H9 (cell line): ENCODE data around the gene DHRSX. TPM values are rescaled to one million over a fixed set of nuclear protein-coding genes. Genes with fewer than 3 reads are reported as not detected.
"Not testable (repeated sequence)": the region's sequence is repeated elsewhere in the genome, so short reads cannot be mapped to it uniquely, and the experiment has no call there.

Experiments used
- DNase-seq: peaks from one replicate; pipeline ENCODE4 v3.0.0-alpha.2; 2017
- H2AFZ ChIP-seq: one replicate; pipeline ENCODE4 v1.6.1; 2013; ENCODE audit warnings: mild to moderate bottlenecking, low read length, control low read depth, moderate library complexity
- H2AK5ac ChIP-seq: 2 replicates; pipeline ENCODE4 v1.6.1; 2013; ENCODE audit warnings: low read length, control low read depth, mixed read lengths; ENCODE audit not compliant: insufficient read length
- H2BK120ac ChIP-seq: one replicate; pipeline ENCODE4 v1.6.1; 2013; ENCODE audit warnings: low read depth, mild to moderate bottlenecking, low read length, control low read depth, inconsistent platforms; ENCODE audit not compliant: poor library complexity, severe bottlenecking
- H2BK12ac ChIP-seq: 2 replicates; pipeline ENCODE4 v1.6.1; 2013; ENCODE audit warnings: low read length, control low read depth, mixed read lengths, low read depth; ENCODE audit not compliant: insufficient read length
- H2BK15ac ChIP-seq: 2 replicates; pipeline ENCODE4 v1.6.1; 2013; ENCODE audit warnings: low read depth, low read length, control low read depth
- H2BK20ac ChIP-seq: one replicate; pipeline ENCODE4 v1.6.1; 2013; ENCODE audit warnings: low read depth, mild to moderate bottlenecking, low read length, control low read depth, inconsistent platforms; ENCODE audit not compliant: poor library complexity, severe bottlenecking
- H2BK5ac ChIP-seq: 2 replicates; pipeline ENCODE4 v1.6.1; 2013; ENCODE audit warnings: low read length, control low read depth, mixed read lengths; ENCODE audit not compliant: insufficient read length
- H3K14ac ChIP-seq: 2 replicates; pipeline ENCODE4 v1.6.1; 2013; ENCODE audit warnings: low read length, control low read depth; ENCODE audit not compliant: insufficient read depth
- H3K18ac ChIP-seq: 2 replicates; pipeline ENCODE4 v1.6.1; 2013; ENCODE audit warnings: low read depth, mild to moderate bottlenecking, mixed read lengths, low read length, control low read depth; ENCODE audit not compliant: insufficient read length
- H3K23ac ChIP-seq: 2 replicates; pipeline ENCODE4 v1.6.1; 2013; ENCODE audit warnings: low read length, control low read depth, mixed read lengths, low read depth; ENCODE audit not compliant: insufficient read length
- H3K23me2 ChIP-seq: 2 replicates; pipeline ENCODE4 v1.6.1; 2013; ENCODE audit warnings: low read depth, mild to moderate bottlenecking, mixed read lengths, low read length, control low read depth; ENCODE audit not compliant: insufficient read length, poor library complexity, severe bottlenecking
- H3K27ac ChIP-seq: 2 replicates; pipeline ENCODE4 v1.5.1; 2013; ENCODE audit warnings: low read length, control low read depth, mixed read lengths, low read depth; ENCODE audit not compliant: insufficient read length
- H3K27me3 ChIP-seq: 2 replicates; pipeline ENCODE4 v1.6.1; 2013; ENCODE audit warnings: low read length, control low read depth, inconsistent platforms; ENCODE audit not compliant: insufficient read depth
- H3K4ac ChIP-seq: 2 replicates; pipeline ENCODE4 v1.6.1; 2013; ENCODE audit warnings: low read depth, mild to moderate bottlenecking, control low read depth, inconsistent platforms, low read length, moderate library complexity
- H3K4me1 ChIP-seq: 2 replicates; pipeline ENCODE4 v1.6.1; 2013; ENCODE audit warnings: low read length, control low read depth, inconsistent platforms; ENCODE audit not compliant: insufficient read depth
- H3K4me2 ChIP-seq: 2 replicates; pipeline ENCODE4 v1.6.1; 2013; ENCODE audit warnings: low read length, control low read depth, mixed read lengths; ENCODE audit not compliant: insufficient read length, insufficient read depth
- H3K56ac ChIP-seq: 2 replicates; pipeline ENCODE4 v1.6.1; 2013; ENCODE audit warnings: low read depth, mild to moderate bottlenecking, mixed read lengths, low read length, control low read depth; ENCODE audit not compliant: insufficient read length
- H3K79me1 ChIP-seq: 2 replicates; pipeline ENCODE4 v1.6.1; 2013; ENCODE audit warnings: low read depth, mild to moderate bottlenecking, moderate library complexity, low read length, control low read depth, inconsistent platforms; ENCODE audit not compliant: insufficient read depth, poor library complexity, severe bottlenecking
- H3K79me2 ChIP-seq: 2 replicates; pipeline ENCODE4 v1.6.1; 2013; ENCODE audit warnings: low read length, control low read depth, inconsistent platforms; ENCODE audit not compliant: insufficient read depth
- H3K9ac ChIP-seq: 2 replicates; pipeline ENCODE4 v1.6.1; 2013; ENCODE audit warnings: low read length, control low read depth, mixed read lengths; ENCODE audit not compliant: insufficient read length; ENCODE audit errors: extremely low read depth
- H3K9me3 ChIP-seq: one replicate; pipeline ENCODE4 v1.6.1; 2013; ENCODE audit warnings: low read depth, low read length, inconsistent platforms; ENCODE audit not compliant: control insufficient read depth
- H3T11ph ChIP-seq: one replicate; pipeline ENCODE4 v1.6.1; 2013; ENCODE audit warnings: mild to moderate bottlenecking, low read length, control low read depth, inconsistent platforms
- H4K20me1 ChIP-seq: one replicate; pipeline ENCODE4 v1.6.1; 2013; ENCODE audit not compliant: control insufficient read depth, insufficient read length, insufficient read depth
- H4K5ac ChIP-seq: 2 replicates; pipeline ENCODE4 v1.6.1; 2013; ENCODE audit warnings: low read depth, mild to moderate bottlenecking, mixed read lengths, low read length, control low read depth; ENCODE audit not compliant: insufficient read length
- H4K8ac ChIP-seq: replicated peaks from 2 replicates; pipeline ENCODE4 v1.6.1; 2013; ENCODE audit warnings: low read length, control low read depth, mixed read lengths, low read depth; ENCODE audit not compliant: insufficient read length
- H4K91ac ChIP-seq: 2 replicates; pipeline ENCODE4 v1.6.1; 2013; ENCODE audit warnings: low read depth, mild to moderate bottlenecking, moderate library complexity, mixed read lengths, low read length, control low read depth; ENCODE audit not compliant: insufficient read length
- H3K27ac Mint-ChIP-seq, 3 experiments: 2 replicates in 2 of 3; 3 replicates in 1 of 3; pipeline ENCODE4 v1.8.0; 2020 to 2021; ENCODE audit warnings: mixed read lengths in 3 of 3, mild to moderate bottlenecking in 1 of 3, moderate library complexity in 1 of 3
- H3K27me3 Mint-ChIP-seq: 2 replicates; pipeline ENCODE4 v1.8.0; 2021; ENCODE audit warnings: low read depth, mild to moderate bottlenecking, moderate library complexity, mixed read lengths
- H3K36me3 Mint-ChIP-seq, 3 experiments: 2 replicates in 2 of 3; 3 replicates in 1 of 3; pipeline ENCODE4 v1.8.0; 2020 to 2021; ENCODE audit warnings: low read depth in 3 of 3, mixed read lengths in 3 of 3; ENCODE audit not compliant: insufficient read depth in 1 of 3
- H3K4me1 Mint-ChIP-seq, 2 experiments: 2 replicates each; pipeline ENCODE4 v1.8.0; 2020; ENCODE audit warnings: mixed read lengths in 2 of 2
- H3K4me3 Mint-ChIP-seq, 2 experiments: 2 replicates in 1 of 2; 3 replicates in 1 of 2; pipeline ENCODE4 v1.8.0; 2020 to 2021; ENCODE audit warnings: mild to moderate bottlenecking in 2 of 2, mixed read lengths in 2 of 2, moderate library complexity in 1 of 2
- H3K9me3 Mint-ChIP-seq, 2 experiments: 2 replicates in 1 of 2; 3 replicates in 1 of 2; pipeline ENCODE4 v1.8.0; 2020; ENCODE audit warnings: mild to moderate bottlenecking in 2 of 2, mixed read lengths in 2 of 2, moderate library complexity in 1 of 2
- CTCF ChIP-seq: fragments of 200-600 bp; sonication (generic); conservative IDR thresholded peaks from 3 replicates; pipeline ENCODE4 v1.8.0; 2021; ENCODE audit warnings: antibody characterized with exemption, mild to moderate bottlenecking
- whole genome bisulfite sequencing: extraction: QIAGEN DNeasy Blood & Tissue Kit; methylation state at CpG from one replicate; pipeline ENCODE4 v1.1.7; 2013; ENCODE audit warnings: missing lambda C conversion rate, low lambda C conversion rate, mixed read lengths; ENCODE audit not compliant: insufficient read length; ENCODE audit errors: extremely low coverage; 5-methylcytosine and 5-hydroxymethylcytosine counted together
- total RNA-seq: library from RNA; stranded (reverse); gene quantifications from 2 replicates; pipeline ENCODE4 v1.2.1, GENCODE V29; 2021

DHRSX gene
- total RNA-seq, 1 experiment from 2014 or later = 44.0 TPM

DNA sequence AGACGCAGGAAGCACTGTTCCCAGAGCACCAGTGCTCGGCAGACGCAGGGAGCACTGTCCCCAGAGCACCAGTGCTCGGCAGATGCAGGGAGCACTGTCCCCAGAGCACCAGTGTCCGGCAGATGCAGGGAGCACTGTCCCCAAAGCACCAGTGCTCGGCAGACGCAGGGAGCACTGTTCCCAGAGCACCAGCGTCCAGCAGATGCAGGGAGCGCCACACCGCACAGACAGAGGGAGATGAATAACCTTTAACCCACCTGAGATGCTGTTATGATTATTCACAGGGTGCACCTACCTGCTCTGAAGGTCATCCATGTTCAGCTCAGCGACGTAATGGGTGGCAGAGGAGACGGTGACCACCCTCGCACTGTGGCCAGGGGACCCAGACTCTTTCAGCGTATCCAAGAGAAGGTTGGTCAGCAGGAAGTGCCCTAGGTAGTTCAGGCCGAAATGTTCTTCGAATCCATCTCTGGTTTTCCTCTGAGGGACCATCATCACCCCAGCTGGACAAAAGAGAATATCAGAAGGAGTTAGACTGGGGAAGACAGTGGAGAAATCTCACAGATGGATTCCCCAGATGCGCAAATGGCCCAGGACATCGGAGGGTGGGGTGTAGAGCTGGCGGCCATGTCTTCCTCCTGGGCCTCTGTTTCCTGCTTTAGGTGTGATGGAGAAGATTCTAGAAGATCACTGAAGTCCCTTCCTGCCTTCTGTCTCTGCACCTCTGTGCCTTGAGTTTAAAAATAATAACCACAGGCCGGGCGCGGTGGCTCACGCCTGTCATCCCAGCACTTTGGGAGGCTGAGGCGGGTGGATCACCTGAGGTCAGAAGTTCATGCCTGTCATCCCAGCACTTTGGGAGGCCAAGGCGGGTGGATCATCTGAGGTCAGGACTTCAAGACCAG lies 234.1 kb downstream of the DHRSX start:
- H3K27ac ChIP-seq = no peak overlapping the region
- H3K23me2 ChIP-seq = no peaks in the 10 kb centered on the region
- no peak overlapping the region for H3T11ph ChIP-seq
- no peak overlapping the region for H3K18ac ChIP-seq
- no peak for DNase-seq
- no peaks in the 10 kb centered on the region for H3K27me3 ChIP-seq
- H4K8ac ChIP-seq = no peak overlapping the region
- no peak overlapping the region for H2BK120ac ChIP-seq
- no peak overlapping the region for H3K23ac ChIP-seq
- no peaks in the 10 kb centered on the region for H3K79me1 ChIP-seq
- Mint-ChIP-seq H3K4me3 (no peak overlapping the region), H3K36me3 (peaks cover 25 to 43% (median 29%) of the 10 kb centered on the region in 3 experiments), H3K9me3 (no peaks in the 10 kb centered on the region), H3K27ac (peak overlapping the region in 2 of 3 experiments; percentile 44 to 72; a peak in 3 of 7 replicates), H3K4me1 (peaks cover 12 to 17% of the 10 kb centered on the region in 2 experiments), H3K27me3 (no peaks in the 10 kb centered on the region)
- TF ChIP-seq CTCF = no peak
- no peak overlapping the region for H3K4ac ChIP-seq
- H2AK5ac ChIP-seq = no peak overlapping the region
- no peak overlapping the region for H3K56ac ChIP-seq
- no peaks in the 10 kb centered on the region for H3K79me2 ChIP-seq
- no peak overlapping the region for H4K5ac ChIP-seq
- H2AFZ ChIP-seq = no peak overlapping the region
- no peak overlapping the region for H2BK20ac ChIP-seq
- H2BK5ac ChIP-seq = no peak overlapping the region
- no peak overlapping the region for H3K14ac ChIP-seq
- no peaks in the 10 kb centered on the region for H3K9me3 ChIP-seq
- H3K4me2 ChIP-seq = no peak overlapping the region
- WGBS = no CpG with 5 or more reads among the region's 26 CpGs
- H3K4me1 ChIP-seq = peaks cover 3% of the 10 kb centered on the region; the same call in 1 of the 2 replicates
- no peak overlapping the region for H4K91ac ChIP-seq
- H3K9ac ChIP-seq = no peak overlapping the region
- H2BK15ac ChIP-seq = no peak overlapping the region
- no peak overlapping the region for H2BK12ac ChIP-seq
- H4K20me1 ChIP-seq = no peaks in the 10 kb centered on the region

DNA sequence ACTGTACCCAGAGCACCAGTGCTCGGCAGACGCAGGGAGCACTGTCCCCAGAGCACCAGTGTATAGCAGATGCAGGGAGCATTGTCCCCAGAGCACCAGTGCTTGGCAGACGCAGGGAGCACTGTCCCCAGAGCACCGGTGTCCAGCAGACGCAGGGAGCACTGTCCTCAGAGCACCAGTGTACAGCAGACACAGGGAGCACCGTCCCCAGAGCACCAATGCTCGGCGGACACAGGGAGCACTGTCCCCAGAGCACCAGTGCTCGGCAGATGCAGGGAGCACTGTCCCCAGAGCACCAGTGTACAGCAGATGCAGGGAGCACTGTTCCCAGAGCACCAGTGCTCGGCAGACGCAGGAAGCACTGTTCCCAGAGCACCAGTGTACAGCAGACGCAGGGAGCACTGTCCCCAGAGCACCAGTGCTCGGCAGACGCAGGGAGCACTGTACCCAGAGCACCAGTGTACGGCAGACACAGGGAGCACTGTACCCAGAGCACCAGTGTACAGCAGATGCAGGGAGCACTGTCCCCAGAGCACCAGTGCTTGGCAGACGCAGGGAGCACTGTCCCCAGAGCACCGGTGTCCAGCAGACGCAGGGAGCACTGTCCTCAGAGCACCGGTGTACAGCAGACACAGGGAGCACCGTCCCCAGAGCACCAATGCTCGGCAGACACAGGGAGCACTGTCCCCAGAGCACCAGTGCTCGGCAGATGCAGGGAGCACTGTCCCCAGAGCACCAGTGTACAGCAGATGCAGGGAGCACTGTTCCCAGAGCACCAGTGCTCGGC lies 234.9 kb downstream of the DHRSX start:
- not testable (repeated sequence) for H3K27ac ChIP-seq, H2BK12ac ChIP-seq, H3K18ac ChIP-seq, H3K4me3 Mint-ChIP-seq, H3K23ac ChIP-seq, H3K4me2 ChIP-seq, H3K27me3 Mint-ChIP-seq, H3K4me1 Mint-ChIP-seq, H3K27me3 ChIP-seq, H3K4ac ChIP-seq, H4K5ac ChIP-seq, H2AK5ac ChIP-seq, H2BK20ac ChIP-seq, H4K8ac ChIP-seq, H3K4me1 ChIP-seq, H3K79me1 ChIP-seq, H2BK15ac ChIP-seq, H4K91ac ChIP-seq, H3K56ac ChIP-seq, H3K14ac ChIP-seq, H3K27ac Mint-ChIP-seq, H3K9me3 ChIP-seq, H3K9me3 Mint-ChIP-seq, DNase-seq, H2BK5ac ChIP-seq, H3T11ph ChIP-seq, H2BK120ac ChIP-seq, H3K9ac ChIP-seq, H2AFZ ChIP-seq, H4K20me1 ChIP-seq, H3K79me2 ChIP-seq, H3K23me2 ChIP-seq
- peaks cover 19 to 35% (median 23%) of the 10 kb centered on the region in 3 experiments for H3K36me3 Mint-ChIP-seq
- no CpG with 5 or more reads among the region's 23 CpGs for WGBS
